Stimulated activated CD4-positive, alpha-beta T cell treated with anti-CD3 and anti-CD28 coated beads, Interleukin-4, amount 100 ng/mL, for 1 hour (primary cell): ENCODE measurements around the gene MICAL1.

Experiments
- DNase-seq: peaks from one replicate; pipeline ENCODE4 v3.0.0-alpha.2; 2020

Gene MICAL1

GRCh38 chr6:109453594-109454495 is 1.7 kb downstream of the MICAL1 start:
- DNase-seq, result no peak

- no peak for DNase-seq
Measured at GRCh38 chr6:109453156-109453555, 2.4 kb downstream of the MICAL1 start.

GRCh38 chr6:109452181-109452580 is 3.4 kb downstream of the MICAL1 start:
- DNase-seq, result no peak

GRCh38 chr6:109451376-109451775 is 4.2 kb downstream of the MICAL1 start:
- no peak for DNase-seq

GRCh38 chr6:109450801-109451200 is 4.8 kb downstream of the MICAL1 start:
- DNase-seq, result no peak

GRCh38 chr6:109449795-109450673 is 5.5 kb downstream of the MICAL1 start:
- DNase-seq, result no peak

GRCh38 chr6:109449064-109449794 is 6.3 kb downstream of the MICAL1 start:
- no peak for DNase-seq

- no peak for DNase-seq
Measured at GRCh38 chr6:109448615-109449014, 7.0 kb downstream of the MICAL1 start.

- DNase-seq, result no peak
Measured at GRCh38 chr6:109447878-109448555, 7.6 kb downstream of the MICAL1 start.

GRCh38 chr6:109447087-109447486 is 8.5 kb downstream of the MICAL1 start:
- DNase-seq, result no peak

- DNase-seq, result no peak
Measured at GRCh38 chr6:109446541-109446940, 9.0 kb downstream of the MICAL1 start.

GRCh38 chr6:109446072-109446471 is 9.5 kb downstream of the MICAL1 start:
- DNase-seq, result no peak

GRCh38 chr6:109445382-109445781 is 10.2 kb downstream of the MICAL1 start:
- DNase-seq, result no peak

GRCh38 chr6:109443425-109443950 is 12.1 kb downstream of the MICAL1 start:
- DNase-seq, result no peak

- no peak for DNase-seq
Measured at GRCh38 chr6:109442393-109442924, 13.1 kb downstream of the MICAL1 start.

GRCh38 chr6:109441069-109441816 is 14.3 kb downstream of the MICAL1 start:
- peak; percentile 53 for DNase-seq

GRCh38 chr6:109440331-109441068 is 15.1 kb downstream of the MICAL1 start, which contains the start of the genes PPIL6 and SMPD2:
TSS of gene PPIL6 (minus strand) at chr6:109440628. CDS start at chr6:109440590, 38 bp downstream.
TSS of gene SMPD2 (plus strand) at chr6:109440724. CDS start at chr6:109441122, 398 bp downstream.
- DNase-seq, result peak; percentile 79

GRCh38 chr6:109436041-109436440 is 19.5 kb downstream of the MICAL1 start:
- no peak for DNase-seq

GRCh38 chr6:109434456-109434855 is 21.1 kb downstream of the MICAL1 start:
- DNase-seq, result no peak

- no peak for DNase-seq
Measured at GRCh38 chr6:109429496-109429895, 26.1 kb downstream of the MICAL1 start.
